Measurements from ENCODE around the gene RPL37. TPM values are rescaled to one million over a fixed set of nuclear protein-coding genes. Genes with fewer than 3 reads are reported as not detected.

Gene RPL37
- total RNA-seq, 1 donor from 2014 or later, result 840 TPM

- Mint-ChIP-seq H3K4me1 (ENCODE audit: low read depth, unreplicated experiment) (peaks cover 7% of the 10 kb centered on the region), H3K27me3 (ENCODE audit: unreplicated experiment) (peaks cover 7% of the 10 kb centered on the region), H3K9me3 (ENCODE audit: unreplicated experiment) (peaks cover 4% of the 10 kb centered on the region), H3K27ac (ENCODE audit: unreplicated experiment) (no peak overlapping the region), H3K4me3 (ENCODE audit: unreplicated experiment) (no peak overlapping the region), H3K36me3 (ENCODE audit: unreplicated experiment) (no peaks in the 10 kb centered on the region)
- TF ChIP-seq, protein P1, sequence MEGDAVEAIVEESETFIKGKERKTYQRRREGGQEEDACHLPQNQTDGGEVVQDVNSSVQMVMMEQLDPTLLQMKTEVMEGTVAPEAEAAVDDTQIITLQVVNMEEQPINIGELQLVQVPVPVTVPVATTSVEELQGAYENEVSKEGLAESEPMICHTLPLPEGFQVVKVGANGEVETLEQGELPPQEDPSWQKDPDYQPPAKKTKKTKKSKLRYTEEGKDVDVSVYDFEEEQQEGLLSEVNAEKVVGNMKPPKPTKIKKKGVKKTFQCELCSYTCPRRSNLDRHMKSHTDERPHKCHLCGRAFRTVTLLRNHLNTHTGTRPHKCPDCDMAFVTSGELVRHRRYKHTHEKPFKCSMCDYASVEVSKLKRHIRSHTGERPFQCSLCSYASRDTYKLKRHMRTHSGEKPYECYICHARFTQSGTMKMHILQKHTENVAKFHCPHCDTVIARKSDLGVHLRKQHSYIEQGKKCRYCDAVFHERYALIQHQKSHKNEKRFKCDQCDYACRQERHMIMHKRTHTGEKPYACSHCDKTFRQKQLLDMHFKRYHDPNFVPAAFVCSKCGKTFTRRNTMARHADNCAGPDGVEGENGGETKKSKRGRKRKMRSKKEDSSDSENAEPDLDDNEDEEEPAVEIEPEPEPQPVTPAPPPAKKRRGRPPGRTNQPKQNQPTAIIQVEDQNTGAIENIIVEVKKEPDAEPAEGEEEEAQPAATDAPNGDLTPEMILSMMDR (IDR thresholded peaks at IDR 0.05; ENCODE audit: partially characterized antibody, unreplicated experiment), result no peak
- DNase-seq, result no peak
These were observed 5.1 kb downstream of the RPL37 start for GRCh38 chr5:40829748-40830533.

DNA sequence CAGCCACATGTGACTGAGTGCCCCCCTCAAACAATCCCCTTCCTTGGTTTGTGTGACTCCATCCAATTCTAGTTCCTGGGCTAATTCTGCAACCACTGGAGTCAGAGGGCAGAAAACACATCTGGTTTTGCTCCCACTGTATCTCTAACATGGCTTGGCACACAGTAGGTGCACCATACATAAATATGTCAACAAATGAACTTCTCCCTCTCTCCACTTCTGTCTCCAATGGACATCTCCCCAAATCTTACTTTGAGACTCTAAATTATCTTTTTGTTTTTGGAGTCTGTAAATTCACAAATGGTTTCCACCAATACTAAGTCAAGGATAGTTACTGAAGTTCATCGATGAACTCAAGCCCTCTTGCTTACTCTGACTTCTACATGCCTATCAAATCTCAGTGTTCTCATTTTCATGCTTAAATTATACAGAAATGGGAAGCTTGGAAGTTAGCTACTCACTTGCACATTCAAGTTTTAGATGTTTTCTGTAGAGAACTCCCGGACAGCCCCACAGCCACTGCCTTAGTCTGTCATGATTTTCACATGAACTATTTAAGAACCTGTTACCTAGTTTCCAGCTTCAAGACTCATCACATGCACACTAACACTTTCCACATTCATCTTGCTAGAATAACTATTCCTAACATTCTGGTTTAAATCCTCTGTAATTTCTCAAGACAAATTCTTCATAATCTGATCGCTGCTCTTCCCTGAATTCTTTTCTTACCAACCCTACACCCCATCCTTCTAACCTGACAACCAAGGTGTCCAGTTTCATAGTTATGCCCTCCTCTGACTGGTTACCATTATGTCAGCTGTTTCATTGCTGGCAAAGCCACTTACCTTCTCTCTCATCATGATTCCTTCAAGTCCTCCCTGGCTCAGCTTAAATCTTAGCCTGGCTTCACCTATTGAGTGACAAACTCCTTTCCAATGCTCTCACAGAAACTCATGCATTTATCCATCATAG, 6.0 kb downstream of the RPL37 start:
- H3K36me3 Mint-ChIP-seq (ENCODE audit: unreplicated experiment), result no peaks in the 10 kb centered on the region
- H3K9me3 Mint-ChIP-seq (ENCODE audit: unreplicated experiment), result no peaks in the 10 kb centered on the region
- H3K27me3 Mint-ChIP-seq (ENCODE audit: unreplicated experiment), result peaks cover 2% of the 10 kb centered on the region
- peak overlapping the region; percentile 40 for H3K27ac Mint-ChIP-seq (ENCODE audit: unreplicated experiment)
- no peak for DNase-seq
- TF ChIP-seq, protein P1 (IDR thresholded peaks at IDR 0.05; ENCODE audit: partially characterized antibody, unreplicated experiment), result no peak
- peaks cover 7% of the 10 kb centered on the region for H3K4me1 Mint-ChIP-seq (ENCODE audit: low read depth, unreplicated experiment)
- no peak overlapping the region for H3K4me3 Mint-ChIP-seq (ENCODE audit: unreplicated experiment)

GRCh38 chr5:40828021-40828631, 6.9 kb downstream of the RPL37 start:
- H3K4me1 Mint-ChIP-seq (ENCODE audit: low read depth, unreplicated experiment), result peaks cover 3% of the 10 kb centered on the region
- H3K4me3 Mint-ChIP-seq (ENCODE audit: unreplicated experiment), result no peak overlapping the region
- H3K27me3 Mint-ChIP-seq (ENCODE audit: unreplicated experiment), result peaks cover 2% of the 10 kb centered on the region
- TF ChIP-seq, protein P1 (IDR thresholded peaks at IDR 0.05; ENCODE audit: partially characterized antibody, unreplicated experiment), result no peak
- DNase-seq, result no peak
- H3K9me3 Mint-ChIP-seq (ENCODE audit: unreplicated experiment), result no peaks in the 10 kb centered on the region
- H3K27ac Mint-ChIP-seq (ENCODE audit: unreplicated experiment), result no peak overlapping the region
- H3K36me3 Mint-ChIP-seq (ENCODE audit: unreplicated experiment), result no peaks in the 10 kb centered on the region

- peaks cover 2% of the 10 kb centered on the region for H3K27me3 Mint-ChIP-seq (ENCODE audit: unreplicated experiment)
- H3K4me1 Mint-ChIP-seq (ENCODE audit: low read depth, unreplicated experiment), result peaks cover 1% of the 10 kb centered on the region
- DNase-seq, result no peak
- no peak overlapping the region for H3K27ac Mint-ChIP-seq (ENCODE audit: unreplicated experiment)
- TF ChIP-seq, protein P1 (IDR thresholded peaks at IDR 0.05; ENCODE audit: partially characterized antibody, unreplicated experiment), result no peak
- H3K9me3 Mint-ChIP-seq (ENCODE audit: unreplicated experiment), result no peaks in the 10 kb centered on the region
- no peak overlapping the region for H3K4me3 Mint-ChIP-seq (ENCODE audit: unreplicated experiment)
- no peaks in the 10 kb centered on the region for H3K36me3 Mint-ChIP-seq (ENCODE audit: unreplicated experiment)
These were observed 7.6 kb downstream of the RPL37 start for GRCh38 chr5:40827188-40827977.

All from glutamatergic neuron (in vitro differentiated cells).